Stimulated activated CD4-positive, alpha-beta T cell treated with anti-CD3 and anti-CD28 coated beads, Interleukin-1b, Interleukin-23, amount 100 ng/mL, for 48 hours (primary cell): Measurements from ENCODE around the gene HTD2.
A peak's percentile ranks its signal among the peaks of the same experiment; 100 is the strongest.

Experiments
- DNase-seq: peaks from one replicate; pipeline ENCODE4 v3.0.0-alpha.2; 2020

HTD2 gene

GRCh38 chr3:58293516-58293915 lies 12.8 kb upstream of the HTD2 start:
- DNase-seq, result no peak

DNA sequence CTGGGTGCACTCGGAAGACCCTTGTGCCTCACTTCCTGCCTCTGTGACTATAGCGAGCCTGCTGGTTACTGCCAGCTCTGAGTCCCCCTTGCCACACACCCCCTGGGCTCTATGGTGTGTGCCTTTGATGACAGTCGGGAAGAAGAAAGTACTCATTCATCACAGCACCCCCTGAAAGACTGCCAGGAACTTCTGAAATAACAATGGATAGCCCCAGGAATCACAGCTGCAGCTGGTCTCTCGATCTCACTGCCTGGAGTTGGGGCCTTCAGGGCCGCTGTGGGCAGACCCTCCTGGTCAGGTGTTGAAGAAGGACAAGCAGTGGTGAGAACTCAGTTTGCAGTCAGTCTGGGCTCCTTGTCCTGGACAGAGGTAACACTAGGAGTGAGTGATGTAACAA lies 10.1 kb upstream of the HTD2 start:
- DNase-seq, result no peak

DNA sequence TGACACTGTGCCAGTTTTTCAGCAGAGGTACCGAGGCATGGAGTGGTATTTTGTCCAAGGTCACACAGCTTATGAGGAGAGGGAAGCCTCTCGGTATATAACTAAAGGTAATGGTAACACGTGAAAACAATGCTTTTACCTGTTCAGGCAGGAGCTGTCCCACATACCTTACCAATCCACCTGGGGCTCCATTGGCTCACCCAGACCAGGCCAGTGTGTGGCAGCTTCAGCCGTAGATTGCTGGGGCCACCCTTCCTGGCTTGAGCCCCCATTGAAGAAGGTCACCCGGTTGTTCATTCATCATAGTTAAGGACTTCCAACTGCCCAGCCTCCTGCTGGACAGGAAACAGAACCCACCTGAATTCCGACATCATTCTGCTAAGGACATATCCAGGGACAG lies 9.5 kb upstream of the HTD2 start:
- DNase-seq, result no peak

DNA sequence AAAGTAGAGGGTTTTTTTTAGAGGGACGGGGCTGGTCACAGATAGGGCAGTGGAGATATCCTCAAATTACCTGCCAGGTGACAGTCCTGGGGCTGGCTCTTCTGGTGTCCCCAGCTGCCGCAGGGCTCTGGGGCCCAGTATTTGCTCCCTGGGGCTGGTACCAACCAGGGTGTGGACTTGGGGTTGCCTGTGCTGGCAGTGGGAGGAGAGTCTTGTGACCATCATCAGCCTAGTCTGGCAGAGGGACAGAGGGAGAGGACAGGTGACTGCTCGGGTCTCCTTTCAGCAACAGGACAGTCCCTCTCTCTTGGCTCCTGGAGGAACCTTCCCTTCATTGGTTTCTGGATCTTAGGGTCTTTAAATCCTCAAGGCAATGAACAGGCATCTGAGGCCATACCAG lies 8.1 kb upstream of the HTD2 start:
- no peak for DNase-seq

- no peak for DNase-seq
Observed at GRCh38 chr3:58299075-58299474, 7.2 kb upstream of the HTD2 start.

- DNase-seq, result no peak
Observed at GRCh38 chr3:58299839-58300516, 6.3 kb upstream of the HTD2 start.

DNA sequence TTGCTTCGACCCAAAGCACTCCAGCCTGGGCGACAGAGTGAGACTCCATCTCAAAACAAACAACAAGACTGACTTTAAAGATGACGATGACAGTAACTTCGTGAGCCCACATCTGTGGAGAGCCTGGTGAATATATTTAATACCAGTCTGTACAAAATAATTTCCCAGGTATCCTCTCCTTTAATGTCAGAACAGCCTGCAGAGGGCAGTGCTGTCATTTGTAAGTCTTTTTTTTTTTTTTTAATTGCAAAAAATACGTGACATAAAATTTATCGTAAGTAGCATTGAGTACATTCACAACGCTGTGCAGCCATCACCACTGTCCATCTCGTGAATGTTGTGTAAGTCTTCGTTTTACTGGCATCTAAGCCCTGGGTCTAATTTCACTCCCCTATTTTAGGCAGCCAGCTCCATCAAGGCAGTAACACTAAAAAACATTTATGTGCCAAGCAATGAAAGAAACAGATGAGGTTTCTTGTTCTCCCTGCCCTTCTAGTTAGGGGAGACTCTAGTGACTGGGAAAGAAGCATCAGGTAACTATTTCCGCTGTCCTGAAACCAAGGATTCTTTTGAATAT lies 1.4 kb downstream of the HTD2 start:
- peak; percentile 17 for DNase-seq

- DNase-seq, result no peak
Observed at GRCh38 chr3:58308728-58309127, 2.4 kb downstream of the HTD2 start.

DNA sequence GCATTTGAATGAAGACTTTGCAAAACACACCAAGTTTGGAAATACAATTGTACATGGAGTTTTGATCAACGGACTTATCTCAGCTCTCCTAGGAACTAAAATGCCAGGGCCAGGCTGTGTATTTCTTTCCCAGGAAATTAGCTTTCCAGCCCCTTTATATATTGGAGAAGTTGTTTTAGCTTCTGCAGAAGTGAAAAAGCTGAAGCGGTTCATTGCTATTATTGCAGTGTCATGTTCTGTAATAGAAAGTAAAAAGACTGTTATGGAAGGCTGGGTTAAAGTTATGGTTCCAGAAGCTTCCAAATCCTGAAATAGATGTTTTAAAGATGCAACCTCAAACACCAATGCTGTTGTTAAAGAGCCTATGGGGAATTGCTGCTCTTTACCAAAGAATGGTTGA lies 11.5 kb downstream of the HTD2 start:
- no peak for DNase-seq

- no peak for DNase-seq
Observed at GRCh38 chr3:58321791-58322190, 15.5 kb downstream of the HTD2 start.

GRCh38 chr3:58322793-58323192 lies 16.5 kb downstream of the HTD2 start:
- DNase-seq, result no peak

DNA sequence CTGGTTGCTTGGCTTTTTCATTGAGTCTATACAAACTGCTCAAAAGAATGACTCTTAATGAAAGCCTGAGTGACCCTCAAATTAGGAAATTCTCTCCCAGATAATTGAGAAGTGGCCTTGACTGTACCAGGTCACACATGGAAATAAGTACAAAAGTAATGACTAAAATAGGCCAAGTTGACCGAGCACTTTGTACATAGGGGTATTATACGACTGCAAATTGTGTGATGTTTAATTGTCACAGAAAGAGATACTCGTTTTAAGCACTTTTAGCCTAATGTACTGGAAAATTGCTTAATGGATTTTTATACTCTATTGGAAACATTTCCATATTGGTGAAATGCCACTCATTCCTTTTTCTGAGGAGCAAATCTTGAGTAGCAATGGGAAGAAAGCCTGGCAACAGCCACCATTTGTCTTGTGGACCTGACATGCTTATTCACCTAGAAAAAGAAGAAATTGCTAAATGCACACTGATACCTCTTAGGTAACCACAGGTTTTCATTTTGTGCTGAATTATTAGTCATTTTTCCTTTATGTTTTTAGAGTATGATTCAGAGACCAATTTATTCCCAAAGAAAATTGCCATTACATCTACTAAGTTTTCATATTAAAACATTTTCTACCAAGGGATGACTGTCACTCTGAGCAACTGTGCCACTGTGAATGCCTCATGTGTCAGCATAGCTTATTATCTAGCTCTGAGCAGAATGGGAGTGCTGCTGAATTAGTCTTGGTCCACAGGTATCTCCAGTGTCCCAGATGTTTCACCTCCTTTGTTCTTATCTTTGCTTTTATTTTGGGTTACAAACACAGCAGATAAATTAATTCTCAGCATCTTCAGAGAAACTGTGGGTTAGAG lies 17.4 kb downstream of the HTD2 start:
- peak; percentile 26 for DNase-seq

DNA sequence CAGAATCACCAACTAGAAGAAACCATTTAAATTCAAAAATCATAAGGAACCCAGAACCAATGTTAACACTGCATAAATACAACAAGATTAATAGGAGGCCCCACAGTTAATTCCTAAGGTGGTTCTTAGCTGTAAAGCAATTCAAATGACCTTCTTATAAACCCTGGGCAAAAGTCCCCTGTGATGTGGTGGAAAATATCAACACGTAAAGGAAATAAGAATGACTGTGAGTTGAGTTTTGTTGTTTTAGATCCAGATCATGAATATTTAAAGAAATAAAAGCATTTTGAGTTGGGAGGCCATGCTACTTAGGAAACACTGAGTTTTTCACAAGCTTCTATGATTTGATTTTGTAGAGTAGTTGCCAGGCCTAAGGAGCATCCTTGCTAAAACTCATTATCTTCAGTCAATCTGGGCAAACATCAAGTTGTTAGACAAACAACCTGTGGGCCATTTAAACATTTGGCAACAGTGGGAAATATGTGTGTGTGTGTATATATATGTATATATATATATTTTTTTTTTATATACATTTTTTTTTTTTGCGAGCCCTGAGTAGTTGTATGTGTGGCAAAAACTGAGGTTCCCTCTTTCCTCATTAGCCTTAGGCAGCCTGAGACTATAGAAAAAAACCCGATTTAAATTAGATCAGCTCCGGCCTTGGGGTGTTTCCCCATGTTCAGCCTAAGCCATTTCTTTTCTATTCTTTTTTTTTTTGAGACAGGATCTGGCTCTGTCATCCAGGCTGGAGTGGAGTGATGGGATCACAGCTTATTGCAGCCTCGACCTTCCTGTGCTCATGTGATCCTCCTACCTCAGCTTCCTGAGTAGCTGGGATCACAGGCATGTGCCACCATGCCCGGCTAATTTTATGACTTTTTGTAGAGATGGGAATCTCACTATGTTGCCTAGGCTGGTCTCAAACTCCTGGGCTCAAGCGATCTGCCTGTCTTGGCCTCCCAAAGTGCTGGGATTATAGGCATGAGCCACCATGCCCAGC lies 18.4 kb downstream of the HTD2 start:
- DNase-seq, result no peak

DNA sequence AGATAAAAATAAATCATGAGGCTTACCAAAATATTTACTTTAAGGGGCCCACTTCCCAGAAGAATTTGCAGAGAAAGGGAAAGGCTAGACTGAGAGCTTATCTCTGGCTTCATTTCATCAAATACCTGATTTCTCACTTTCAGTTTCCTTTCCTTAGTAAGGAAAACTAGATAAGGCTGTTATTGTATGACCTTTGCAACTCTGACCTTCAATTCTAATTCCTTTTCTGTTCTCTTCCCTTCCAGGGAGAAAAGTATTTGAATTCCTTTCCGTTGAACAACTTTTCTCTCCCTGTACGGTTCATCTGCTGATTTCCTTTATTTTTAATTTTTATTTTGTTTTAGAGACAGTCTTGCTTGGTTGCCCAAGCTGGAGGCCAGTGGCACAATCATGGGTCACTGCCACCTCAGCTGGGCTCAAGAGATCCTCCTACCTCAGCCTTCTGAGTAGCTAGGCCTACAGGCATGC lies 19.2 kb downstream of the HTD2 start:
- DNase-seq, result no peak

DNA sequence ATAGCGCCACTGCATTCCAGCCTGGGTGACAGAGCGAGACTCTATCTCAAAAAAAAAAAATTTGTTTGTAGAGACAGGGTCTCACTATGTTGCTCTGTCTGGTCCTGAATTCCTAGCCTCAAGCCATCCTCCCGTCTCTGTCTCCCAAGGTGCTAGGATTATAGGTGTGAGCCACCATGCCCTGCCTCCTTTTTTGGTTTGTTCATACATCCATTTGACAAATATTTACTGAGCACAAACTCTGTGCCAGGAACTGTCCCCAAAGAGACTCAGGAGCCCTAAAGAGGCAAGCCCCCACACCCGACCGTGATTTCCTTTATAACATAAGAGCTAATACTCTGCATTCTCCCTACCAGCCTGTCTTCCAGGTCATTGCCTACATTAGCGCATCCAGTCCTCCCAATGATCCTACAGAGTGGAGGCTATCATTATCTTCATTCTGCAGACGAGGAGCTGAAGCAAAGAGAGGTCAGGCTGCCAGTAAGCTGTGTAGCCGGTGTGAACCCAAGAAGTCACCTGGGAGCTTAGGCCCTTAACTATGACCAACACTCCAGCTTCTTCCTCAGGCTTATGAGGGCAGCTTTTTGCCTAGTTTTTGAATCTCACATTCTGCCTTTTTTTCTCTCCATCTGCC lies 20.1 kb downstream of the HTD2 start:
- DNase-seq, result no peak

DNA sequence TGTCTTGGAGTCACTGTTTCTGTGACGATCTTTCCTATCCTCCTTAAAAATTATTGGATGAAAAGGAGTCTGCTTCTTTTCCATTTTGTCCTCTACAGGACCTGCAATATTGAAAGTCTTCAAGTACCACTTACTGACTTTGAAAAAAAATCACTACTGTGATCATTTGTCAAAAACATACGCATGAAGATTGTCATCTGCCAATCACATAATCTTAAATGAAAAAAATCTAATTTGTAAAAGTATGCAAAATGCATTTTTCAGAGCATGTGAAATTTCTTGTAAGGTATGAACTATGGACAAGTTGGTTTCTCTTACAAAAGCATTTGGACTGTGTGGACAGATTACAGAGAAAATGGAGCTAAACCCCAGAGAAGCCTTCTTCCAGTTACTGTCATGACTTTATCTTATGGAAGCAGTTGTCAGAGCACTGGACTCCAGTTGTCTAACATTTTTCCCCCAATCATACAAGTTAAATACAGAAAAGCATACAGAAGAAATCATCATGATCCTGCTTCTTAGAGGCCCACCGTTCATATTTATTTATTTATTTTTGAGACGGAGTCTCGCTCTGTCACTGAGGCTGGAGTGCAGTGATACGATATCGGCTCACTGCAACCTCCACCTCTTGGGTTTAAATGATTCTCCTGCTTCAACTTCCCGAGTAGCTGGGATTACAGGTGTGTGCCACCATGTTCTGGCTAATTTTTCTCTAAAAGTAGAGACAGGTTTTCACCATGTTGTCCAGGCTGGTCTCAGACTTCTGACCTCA lies 23.0 kb downstream of the HTD2 start:
- DNase-seq, result no peak

DNA sequence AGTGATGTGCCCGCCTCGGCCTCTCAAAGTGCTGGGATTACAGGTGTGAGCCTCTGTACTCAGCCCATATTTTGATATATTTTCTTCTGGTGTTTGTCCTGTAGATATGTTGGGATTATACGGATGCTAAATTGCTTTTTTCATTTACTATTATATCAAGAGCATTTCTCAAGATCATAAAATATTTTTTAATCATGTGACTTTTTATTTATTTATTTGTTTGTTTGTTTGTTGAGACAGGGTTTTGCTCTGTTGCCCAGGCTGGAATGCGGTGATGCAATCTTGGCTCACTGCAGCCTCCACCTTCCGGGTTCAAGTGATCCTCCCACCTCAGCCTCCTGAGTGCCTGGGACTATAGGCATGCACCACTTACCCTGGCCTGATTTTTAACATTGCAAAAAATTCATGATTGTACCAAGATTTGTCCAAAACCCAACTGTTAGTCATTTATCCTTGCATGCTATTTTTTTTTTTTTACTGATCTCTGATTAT lies 23.6 kb downstream of the HTD2 start:
- DNase-seq, result no peak

DNA sequence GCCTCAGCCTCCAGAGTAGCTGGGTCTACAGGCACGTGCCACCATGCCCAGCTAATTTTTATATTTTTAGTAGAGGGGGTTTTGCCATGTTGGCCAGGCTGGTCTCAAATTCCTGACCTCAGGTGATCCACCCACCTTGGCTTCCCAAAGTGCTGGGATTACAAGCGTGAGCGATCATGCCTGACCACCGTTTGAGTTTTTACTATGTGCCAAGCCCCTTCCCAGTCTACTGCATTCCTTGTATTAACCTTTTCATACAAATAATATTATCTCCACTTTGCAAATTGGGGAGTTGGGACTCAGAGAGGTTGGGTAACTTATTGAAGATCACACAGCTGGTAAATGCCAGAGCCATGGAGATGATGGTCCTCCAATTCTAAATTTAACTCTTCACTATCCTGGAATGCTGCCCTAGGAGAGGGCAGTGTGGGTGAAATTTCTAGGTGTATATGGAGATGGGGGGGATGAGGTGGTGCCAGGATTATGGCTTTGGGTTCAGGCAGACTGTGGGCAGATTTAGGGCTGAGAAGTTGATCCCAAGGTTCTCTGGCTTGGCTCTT lies 25.4 kb downstream of the HTD2 start:
- DNase-seq, result no peak

DNA sequence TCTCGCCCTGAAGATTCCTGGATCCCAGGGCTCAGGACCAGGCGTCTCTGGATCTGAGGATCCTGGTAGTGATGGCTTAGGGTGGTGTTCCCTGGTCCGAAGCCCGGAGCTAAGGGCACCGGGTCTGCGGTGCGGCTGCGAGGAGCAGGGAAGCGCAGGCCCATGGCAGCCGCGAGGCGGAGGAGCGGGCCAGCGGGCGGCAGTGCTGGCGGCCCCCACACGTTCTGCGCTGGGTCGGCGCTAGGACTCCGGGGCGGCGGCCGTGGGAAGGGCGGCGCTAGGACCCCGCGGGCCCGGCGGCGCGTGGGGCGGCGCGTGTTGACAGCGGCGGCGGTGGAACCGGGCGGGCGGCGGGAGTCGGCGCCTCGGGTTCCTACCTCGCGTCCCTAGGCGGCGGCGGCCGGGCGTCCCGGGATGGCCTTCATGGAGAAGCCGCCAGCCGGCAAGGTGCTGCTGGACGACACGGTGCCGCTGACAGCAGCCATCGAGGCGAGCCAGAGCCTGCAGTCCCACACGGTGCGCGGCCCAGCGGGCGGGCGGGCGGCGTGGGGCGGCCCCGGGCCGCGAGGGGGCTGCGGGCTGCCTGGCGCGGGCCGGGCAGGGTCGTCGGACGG lies 26.4 kb downstream of the HTD2 start, which contains the start of gene PXK:
TSS of gene PXK (plus strand) at position 318 of the 614 bp plus-strand sequence. CDS start at position 415, 97 bp downstream.
- DNase-seq, result peak; percentile 80
